ENCODE data around the gene NDUFAF8. TPM values are rescaled to one million over a fixed set of nuclear protein-coding genes. Genes with fewer than 3 reads are reported as not detected.
A peak's percentile ranks its signal among the peaks of the same experiment; 100 is the strongest.

NDUFAF8 gene
- polyA plus RNA-seq, 1 experiment: 181 TPM

DNA sequence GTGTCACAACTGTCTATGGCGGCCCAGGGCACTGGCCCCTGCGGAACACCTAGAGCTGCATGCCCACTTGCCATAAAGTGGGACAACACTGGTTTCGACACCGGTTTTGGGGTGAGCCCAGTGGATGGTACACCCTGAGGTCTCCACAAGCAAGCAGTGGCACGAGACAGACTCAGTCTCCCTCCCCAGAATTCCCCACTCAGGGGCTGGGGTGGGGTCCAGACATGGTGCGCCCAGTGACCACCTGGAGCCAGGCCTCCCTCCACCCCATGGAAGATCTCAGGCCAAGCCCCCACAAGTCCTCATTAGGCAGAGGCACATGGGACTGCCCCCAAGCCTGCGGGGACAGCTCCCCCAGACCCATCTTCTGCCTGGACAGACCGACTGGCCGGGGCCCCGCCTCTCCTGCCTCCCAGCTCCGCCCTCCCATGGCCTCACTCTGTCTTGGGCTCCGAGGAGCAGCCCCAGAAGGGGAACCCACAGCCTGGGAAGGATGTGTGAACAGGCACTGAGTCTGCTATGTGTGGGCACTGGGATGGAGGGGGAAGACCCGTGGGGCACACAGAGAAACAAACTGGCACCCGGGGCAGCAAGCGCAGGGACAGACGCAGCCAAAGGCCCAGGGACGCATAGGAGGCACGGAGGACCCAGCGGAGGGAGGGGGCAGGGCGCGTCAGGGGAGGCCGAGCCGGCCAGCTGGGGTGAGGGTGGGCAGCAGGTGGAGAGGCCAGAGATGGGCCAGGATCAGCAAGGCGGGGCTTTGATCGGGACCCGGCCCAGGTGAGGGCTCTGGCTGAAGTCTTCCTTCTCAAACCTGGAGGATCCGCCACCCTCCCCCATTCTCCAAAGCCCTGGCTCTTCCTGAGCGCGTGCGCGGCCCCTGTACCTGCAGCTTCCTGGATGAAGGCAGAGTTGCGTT is 3.0 kb upstream of the NDUFAF8 start:
- TF ChIP-seq, protein P1, sequence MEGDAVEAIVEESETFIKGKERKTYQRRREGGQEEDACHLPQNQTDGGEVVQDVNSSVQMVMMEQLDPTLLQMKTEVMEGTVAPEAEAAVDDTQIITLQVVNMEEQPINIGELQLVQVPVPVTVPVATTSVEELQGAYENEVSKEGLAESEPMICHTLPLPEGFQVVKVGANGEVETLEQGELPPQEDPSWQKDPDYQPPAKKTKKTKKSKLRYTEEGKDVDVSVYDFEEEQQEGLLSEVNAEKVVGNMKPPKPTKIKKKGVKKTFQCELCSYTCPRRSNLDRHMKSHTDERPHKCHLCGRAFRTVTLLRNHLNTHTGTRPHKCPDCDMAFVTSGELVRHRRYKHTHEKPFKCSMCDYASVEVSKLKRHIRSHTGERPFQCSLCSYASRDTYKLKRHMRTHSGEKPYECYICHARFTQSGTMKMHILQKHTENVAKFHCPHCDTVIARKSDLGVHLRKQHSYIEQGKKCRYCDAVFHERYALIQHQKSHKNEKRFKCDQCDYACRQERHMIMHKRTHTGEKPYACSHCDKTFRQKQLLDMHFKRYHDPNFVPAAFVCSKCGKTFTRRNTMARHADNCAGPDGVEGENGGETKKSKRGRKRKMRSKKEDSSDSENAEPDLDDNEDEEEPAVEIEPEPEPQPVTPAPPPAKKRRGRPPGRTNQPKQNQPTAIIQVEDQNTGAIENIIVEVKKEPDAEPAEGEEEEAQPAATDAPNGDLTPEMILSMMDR (IDR thresholded peaks at IDR 0.05; ENCODE audit: low read depth, low read length): no peak
- ChIA-PET POLR2A (no interaction called here), CTCF (no interaction called here)
- no peak overlapping the region for H3K4me3 ChIP-seq (ENCODE audit: low read depth, low read length)
- H3K27me3 ChIP-seq (ENCODE audit: control insufficient read depth, insufficient read depth, low read length): no peaks in the 10 kb centered on the region
- H3K9me3 ChIP-seq (ENCODE audit: control insufficient read depth, insufficient read depth, low read length): no peaks in the 10 kb centered on the region; the same call in 1 of the 2 replicates
- H3K27ac ChIP-seq (ENCODE audit: low read depth, low read length): no peak overlapping the region
- DNase-seq (ENCODE audit: low read depth, low spot score): no peak

DNA sequence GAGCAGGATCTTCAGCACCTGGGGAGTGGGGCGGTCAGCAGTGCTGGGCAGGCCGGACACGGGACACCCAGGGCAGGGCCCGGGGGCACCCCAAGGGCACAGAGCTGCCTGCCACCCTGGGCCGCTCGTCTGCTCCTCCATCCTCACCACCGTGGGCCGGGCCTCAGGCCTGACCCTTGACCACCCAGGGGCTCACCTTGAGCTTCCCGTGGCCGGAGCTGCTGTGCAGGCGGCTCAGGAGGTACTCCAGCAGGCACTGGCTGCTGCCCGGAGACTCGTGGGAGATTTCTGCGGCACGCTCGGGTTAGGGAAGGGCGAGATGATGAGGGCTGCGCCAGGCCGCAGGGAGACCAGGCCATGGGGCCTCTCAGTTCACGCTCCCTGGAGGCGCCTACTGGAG is 2.3 kb upstream of the NDUFAF8 start:
- CTCF ChIA-PET: no interaction called here
- Histone ChIP-seq H3K27me3 (ENCODE audit: control insufficient read depth, insufficient read depth, low read length) (no peaks in the 10 kb centered on the region), H3K4me3 (ENCODE audit: low read depth, low read length) (no peak overlapping the region), H3K9me3 (ENCODE audit: control insufficient read depth, insufficient read depth, low read length) (no peaks in the 10 kb centered on the region; the same call in 1 of the 2 replicates), H3K27ac (ENCODE audit: low read depth, low read length) (no peak overlapping the region)
- DNase-seq (ENCODE audit: low read depth, low spot score): no peak
- TF ChIP-seq, protein P1 (IDR thresholded peaks at IDR 0.05; ENCODE audit: low read depth, low read length): no peak
- POLR2A ChIA-PET: no interaction called here

DNA sequence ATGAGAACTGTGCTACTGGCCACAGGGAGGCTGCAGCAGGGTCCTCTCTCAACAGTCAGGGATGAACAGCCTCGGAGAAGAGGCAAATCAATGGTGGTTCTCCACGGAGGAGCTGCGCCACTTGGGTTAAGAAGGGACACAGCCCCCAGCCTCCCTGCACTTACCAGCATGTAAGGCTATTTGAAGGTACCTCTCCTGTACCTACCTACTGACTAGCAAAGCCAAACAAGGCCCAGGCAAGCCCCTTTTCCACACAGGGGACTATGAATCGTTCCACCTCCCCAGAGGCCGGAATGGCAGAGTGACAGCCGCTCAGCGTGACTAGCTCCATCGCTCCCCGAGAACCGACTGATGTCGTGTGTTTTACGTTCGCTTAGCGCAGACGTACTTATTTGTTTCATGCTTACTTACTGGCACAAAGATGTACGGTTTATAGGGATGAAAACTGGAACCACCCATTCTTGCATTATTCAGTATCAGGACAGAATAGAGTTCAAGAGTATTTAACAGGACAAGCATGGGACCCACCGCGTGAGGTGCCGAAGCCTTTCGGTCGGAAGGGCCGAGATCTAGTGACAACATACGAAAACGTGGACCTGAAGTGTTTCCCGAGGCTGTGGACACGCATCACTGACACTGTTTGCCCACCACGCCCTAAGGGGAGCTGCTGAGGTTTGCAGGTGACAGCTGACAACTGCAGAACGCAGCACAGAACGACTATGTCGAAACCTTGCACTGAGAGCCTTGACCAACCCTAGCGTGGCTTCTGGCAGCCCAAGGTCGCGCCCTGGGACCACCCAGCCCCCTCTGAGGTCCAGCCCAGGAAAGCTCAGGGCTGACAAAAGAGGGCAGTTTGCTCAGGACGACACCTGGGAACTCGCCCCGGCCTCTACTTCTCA is 1.3 kb upstream of the NDUFAF8 start:
- POLR2A ChIA-PET: interaction anchor here (0.5 to 1.7 kb wide), 3 partner anchors 15 to 260 kb away, joined by 3 to 17 read pairs (median 8); partner anchors contain the start of gene CEP131
- Histone ChIP-seq H3K9me3 (ENCODE audit: control insufficient read depth, insufficient read depth, low read length) (no peaks in the 10 kb centered on the region; the same call in 1 of the 2 replicates), H3K4me3 (ENCODE audit: low read depth, low read length) (peak overlapping the region; percentile 93), H3K27ac (ENCODE audit: low read depth, low read length) (no peak overlapping the region), H3K27me3 (ENCODE audit: control insufficient read depth, insufficient read depth, low read length) (no peaks in the 10 kb centered on the region)
- CTCF ChIA-PET: no interaction called here
- no peak for DNase-seq (ENCODE audit: low read depth, low spot score)
- TF ChIP-seq, protein P1 (IDR thresholded peaks at IDR 0.05; ENCODE audit: low read depth, low read length): no peak

DNA sequence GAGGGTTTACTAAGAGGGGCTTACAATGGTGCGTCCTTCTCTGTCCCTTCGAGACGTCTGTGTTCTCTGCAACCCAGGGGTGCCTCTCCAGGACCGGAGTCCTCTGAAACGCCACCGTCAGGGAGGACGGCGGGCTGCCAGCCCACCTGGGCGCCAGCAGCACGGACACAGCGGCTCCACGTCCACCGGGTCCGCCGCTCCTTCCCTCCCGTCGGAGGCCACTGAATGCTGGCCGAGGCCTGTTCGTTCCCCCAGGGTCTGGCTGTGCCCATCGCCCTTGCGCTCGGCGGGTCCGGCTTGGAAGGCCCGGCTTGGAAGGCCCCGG is 666 bp upstream of the NDUFAF8 start:
- Histone ChIP-seq H3K4me3 (ENCODE audit: low read depth, low read length) (peak overlapping the region; percentile 93), H3K9me3 (ENCODE audit: control insufficient read depth, insufficient read depth, low read length) (no peaks in the 10 kb centered on the region; the same call in 1 of the 2 replicates), H3K27ac (ENCODE audit: low read depth, low read length) (no peak overlapping the region), H3K27me3 (ENCODE audit: control insufficient read depth, insufficient read depth, low read length) (no peaks in the 10 kb centered on the region)
- no peak for DNase-seq (ENCODE audit: low read depth, low spot score)
- ChIA-PET CTCF (interaction anchor here (0.9 to 1.0 kb wide), 2 partner anchors 94 to 97 kb away, joined by 3 read pairs; no protein-coding TSS in a partner anchor), POLR2A (interaction anchor here (0.5 to 1.7 kb wide), 7 partner anchors 9 to 260 kb away, joined by 3 to 17 read pairs (median 3); partner anchors contain the start of gene CEP131)
- TF ChIP-seq, protein P1 (IDR thresholded peaks at IDR 0.05; ENCODE audit: low read depth, low read length): no peak
